ENCODE data around the gene SRMS. TPM values are rescaled to one million over a fixed set of nuclear protein-coding genes. Genes with fewer than 3 reads are reported as not detected.

The SRMS gene
- total RNA-seq, 1 experiment from 2014 or later, result 3.2 TPM

- no peaks in the 10 kb centered on the region for H3K27me3 ChIP-seq (ENCODE audit: insufficient read depth, low read length)
- TF ChIP-seq ZFX (IDR thresholded peaks at IDR 0.05) (no peak), TCF7L2 (IDR thresholded peaks at IDR 0.05; ENCODE audit: borderline replicate concordance, extremely low read depth, insufficient read depth, insufficient read length) (no peak), ZNF274 (IDR thresholded peaks at IDR 0.05; ENCODE audit: low read depth, low read length) (no peak), CTCF (IDR thresholded peaks at IDR 0.05 in 2 of 3, conservative IDR thresholded peaks at IDR 0.05 in 1 of 3; ENCODE audit: borderline replicate concordance in 1 of 3, insufficient read depth in 1 of 3, low read depth in 2 of 3, low read length in 2 of 3) (no peak), FOSL1 (IDR thresholded peaks at IDR 0.05; ENCODE audit: low read depth) (no peak), EZH2phosphoT487 (IDR thresholded peaks at IDR 0.05; ENCODE audit: borderline replicate concordance) (no peak), POLR2AphosphoS5 (IDR thresholded peaks at IDR 0.05; ENCODE audit: low read depth, low read length) (no peak), SIN3A (IDR thresholded peaks at IDR 0.05; ENCODE audit: low read depth) (no peak), ELF1 (IDR thresholded peaks at IDR 0.05; ENCODE audit: borderline replicate concordance, low read depth) (no peak), CBX3 (IDR thresholded peaks at IDR 0.05; ENCODE audit: low read depth) (no peak), YY1 (IDR thresholded peaks at IDR 0.05; ENCODE audit: extremely low read depth, insufficient replicate concordance, low read depth, low read length) (no peak), CEBPB (IDR thresholded peaks at IDR 0.05; ENCODE audit: low read depth) (no peak), EZH2 (IDR thresholded peaks at IDR 0.05) (no peak), EGR1 (IDR thresholded peaks at IDR 0.05; ENCODE audit: low read depth) (no peak)
- H3K36me3 ChIP-seq (ENCODE audit: control insufficient read depth in 1 of 2, insufficient read depth in 2 of 2, low read length in 2 of 2), result no peaks in the 10 kb centered on the region
- no peaks in the 10 kb centered on the region for H4K20me1 ChIP-seq (ENCODE audit: insufficient read depth)
- no TSS peak for BruUV-seq (replicated peaks)
- POLR2A ChIA-PET, result interaction anchor here (1.3 kb wide), 1 partner anchor 17 kb away, joined by 3 read pairs; the partner anchor contains the start of gene PPDPF
- no peak overlapping the region for H3K4me2 ChIP-seq (ENCODE audit: low read length)
- intact Hi-C loops (cut with micrococcal nuclease), result no loop called here
- no peaks in the 10 kb centered on the region; a peak in 1 of 4 replicates for H3K9me3 ChIP-seq (ENCODE audit: control insufficient read depth in 1 of 2, insufficient read depth in 1 of 2, low read depth in 1 of 2, low read length in 2 of 2)
- no peak overlapping the region for H3K9ac ChIP-seq (ENCODE audit: low read length)
- H3K27ac ChIP-seq (ENCODE audit: low read depth, low read length), result no peak overlapping the region
- no peak for ATAC-seq
- DNase-seq (ENCODE audit: low read depth, low spot score), result no peak
- H3K9me2 ChIP-seq (ENCODE audit: insufficient read depth), result no peaks in the 10 kb centered on the region
- no peak overlapping the region for H2AFZ ChIP-seq (ENCODE audit: low read depth, low read length, poor library complexity, severe bottlenecking)
- peaks cover under 1% of the 10 kb centered on the region; the same call in 1 of the 2 replicates for H3K79me2 ChIP-seq (ENCODE audit: insufficient read depth, low read length)
- RAD21 ChIA-PET (ENCODE audit: low non-redundant PET in 1 of 2, low total read pairs in 2 of 2, uncharacterized antibody in 2 of 2, unreplicated experiment in 2 of 2), result no interaction called here
- H3K4me1 ChIP-seq (ENCODE audit: control insufficient read depth in 1 of 2, insufficient read depth in 2 of 2, low read length in 2 of 2), result peaks cover 12 to 22% of the 10 kb centered on the region in 2 experiments
- no peak overlapping the region for H3K4me3 ChIP-seq (replicated peaks in 1 of 2; ENCODE audit: low read depth in 1 of 2, low read length in 2 of 2)
- CTCF ChIA-PET, result no interaction called here
These were observed 44.0 kb downstream of the SRMS start for GRCh38 chr20:63503524-63503923.
